ENCODE measurements around the gene TPMT.

Gene TPMT

GRCh38 chr6:18107061-18107460 lies 47.8 kb downstream of the TPMT start:
- no peak for DNase-seq

- no peak for DNase-seq
Measured at GRCh38 chr6:18102783-18103509, 51.9 kb downstream of the TPMT start.

DNA sequence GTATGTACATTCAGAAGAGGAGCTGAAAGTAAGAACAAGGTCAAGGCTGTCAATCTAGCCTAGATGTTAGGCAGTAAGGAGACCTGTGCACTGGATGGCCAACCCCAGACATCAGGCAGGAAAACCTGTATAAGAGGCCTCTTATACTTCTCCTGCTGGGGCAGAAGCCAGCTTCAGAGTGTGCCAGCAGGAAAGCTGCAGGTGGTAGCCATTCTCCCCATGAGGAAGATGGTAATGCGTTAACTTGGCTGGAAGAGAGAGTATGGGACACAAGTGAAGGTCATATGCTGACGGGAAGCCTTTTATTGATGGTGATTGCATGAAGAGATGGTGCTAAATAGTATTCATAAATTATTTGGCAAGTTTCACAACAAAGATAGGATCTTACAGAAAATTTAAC lies 53.0 kb downstream of the TPMT start:
- no peak for DNase-seq

DNA sequence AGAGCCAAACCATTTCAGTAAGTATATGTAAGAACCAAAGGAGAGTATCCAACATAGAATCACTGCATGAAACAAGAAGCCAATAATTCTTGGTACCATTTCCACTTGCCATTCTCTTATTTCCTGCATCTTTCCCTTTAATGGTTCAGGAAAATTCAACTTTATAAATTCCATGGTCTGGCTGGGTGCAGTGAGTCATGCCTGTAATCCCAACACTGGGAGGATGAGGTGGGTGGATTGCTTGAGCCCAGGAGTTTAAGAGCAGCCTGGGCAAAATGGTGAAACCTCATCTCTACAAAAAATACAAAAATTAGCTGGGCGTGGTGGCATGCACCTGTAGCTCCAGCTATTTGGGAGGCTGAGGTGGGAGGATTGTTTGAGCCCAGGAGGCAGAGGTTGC lies 53.6 kb downstream of the TPMT start:
- DNase-seq = no peak

DNA sequence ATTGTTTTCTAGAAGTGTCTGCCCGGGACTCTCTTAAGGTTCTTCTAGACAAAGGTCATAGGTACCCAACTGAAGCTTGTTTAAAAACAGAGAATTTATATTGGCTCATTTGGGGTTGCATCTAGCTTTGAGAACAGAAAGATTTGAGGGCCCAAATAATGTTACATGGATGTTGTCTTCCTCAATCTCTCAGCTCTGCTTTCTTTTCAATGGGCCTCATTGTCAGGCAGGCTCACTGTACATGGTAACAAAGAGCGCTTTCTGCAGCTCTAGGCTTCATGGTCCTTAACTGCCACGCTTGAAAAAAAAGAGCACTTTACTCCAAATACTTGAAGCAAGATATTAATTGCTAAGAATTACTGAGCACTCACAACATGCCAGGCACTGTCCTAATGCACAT lies 54.6 kb downstream of the TPMT start:
- no peak for DNase-seq

DNA sequence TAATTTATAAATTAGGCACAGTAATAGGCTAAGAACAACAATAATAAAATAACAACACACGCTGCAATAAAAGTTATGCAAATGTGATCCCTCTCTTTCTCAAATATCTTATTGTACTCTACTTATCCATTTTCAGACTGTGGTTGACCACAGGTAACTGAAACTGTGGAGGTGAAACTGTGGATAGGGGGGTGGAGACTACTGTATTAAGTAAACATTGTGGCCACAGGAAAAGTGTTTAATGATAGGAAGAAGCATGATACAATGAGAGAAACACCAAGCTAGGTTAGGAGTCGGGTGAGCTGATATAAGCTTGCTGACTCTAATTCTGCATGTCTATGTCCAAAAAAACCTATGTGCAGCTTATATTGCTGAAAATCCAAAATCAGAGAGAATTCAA lies 55.4 kb downstream of the TPMT start:
- no peak for DNase-seq

DNA sequence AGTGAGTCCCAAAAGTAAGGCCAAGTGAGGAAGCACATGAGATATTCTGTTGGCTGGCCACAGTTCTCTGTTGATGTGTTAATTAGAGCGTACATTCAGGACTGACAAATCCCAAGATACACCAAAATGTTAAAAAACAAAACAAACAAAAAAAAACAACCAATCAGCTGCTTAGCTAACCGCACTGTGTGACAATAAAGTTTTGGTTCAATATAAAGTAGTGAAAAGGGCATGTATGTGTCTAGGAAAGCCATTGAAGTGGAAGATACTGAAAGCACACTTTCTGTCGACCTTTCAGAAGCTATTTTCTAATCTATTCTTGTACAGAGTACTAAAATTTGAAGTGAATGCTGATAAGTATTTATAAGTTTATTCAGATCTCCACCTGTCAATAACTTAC lies 58.5 kb downstream of the TPMT start:
- no peak for DNase-seq

DNA sequence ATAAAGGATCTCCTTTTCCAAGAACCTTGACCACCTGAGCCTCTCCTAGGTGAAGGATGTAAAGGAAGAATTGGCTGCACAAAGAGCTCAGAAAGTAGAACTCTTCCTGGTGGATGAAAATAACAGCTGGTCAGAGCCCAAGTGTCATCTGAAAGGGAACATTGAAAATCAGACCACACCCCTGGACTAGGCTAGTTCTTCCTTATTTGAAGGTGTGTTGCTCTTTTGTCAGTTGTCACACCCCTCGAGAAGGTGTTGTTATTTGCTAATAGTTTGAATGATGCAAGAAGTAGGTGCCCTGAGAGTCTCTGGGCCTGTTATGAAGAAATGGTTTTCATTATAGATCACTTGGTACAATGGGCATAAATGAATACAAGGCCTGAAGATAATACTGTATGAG lies 63.5 kb downstream of the TPMT start:
- DNase-seq = no peak

DNA sequence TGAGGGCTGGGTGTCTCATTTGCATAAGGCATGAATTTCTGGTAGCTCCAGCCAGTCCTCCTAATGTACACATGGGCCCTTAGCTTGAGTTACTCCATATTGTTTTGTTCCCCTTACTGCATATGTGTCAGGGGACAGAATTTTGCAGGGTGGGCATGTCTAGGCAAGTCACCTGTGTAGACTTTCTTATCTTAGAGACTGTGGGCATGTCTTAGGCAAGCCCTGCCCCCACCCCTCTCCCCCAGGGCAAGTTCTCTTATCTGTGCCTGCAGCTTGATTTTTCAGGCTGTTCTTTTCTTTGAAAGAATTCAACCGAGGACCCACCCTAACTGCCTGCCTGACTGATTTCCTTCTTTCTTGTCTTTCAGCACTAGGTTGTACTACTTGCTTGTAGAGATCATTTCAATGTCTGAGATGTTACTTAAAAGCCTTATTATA lies 64.5 kb downstream of the TPMT start:
- DNase-seq = no peak

- no peak for DNase-seq
Measured at GRCh38 chr6:18088419-18089296, 66.2 kb downstream of the TPMT start.

DNA sequence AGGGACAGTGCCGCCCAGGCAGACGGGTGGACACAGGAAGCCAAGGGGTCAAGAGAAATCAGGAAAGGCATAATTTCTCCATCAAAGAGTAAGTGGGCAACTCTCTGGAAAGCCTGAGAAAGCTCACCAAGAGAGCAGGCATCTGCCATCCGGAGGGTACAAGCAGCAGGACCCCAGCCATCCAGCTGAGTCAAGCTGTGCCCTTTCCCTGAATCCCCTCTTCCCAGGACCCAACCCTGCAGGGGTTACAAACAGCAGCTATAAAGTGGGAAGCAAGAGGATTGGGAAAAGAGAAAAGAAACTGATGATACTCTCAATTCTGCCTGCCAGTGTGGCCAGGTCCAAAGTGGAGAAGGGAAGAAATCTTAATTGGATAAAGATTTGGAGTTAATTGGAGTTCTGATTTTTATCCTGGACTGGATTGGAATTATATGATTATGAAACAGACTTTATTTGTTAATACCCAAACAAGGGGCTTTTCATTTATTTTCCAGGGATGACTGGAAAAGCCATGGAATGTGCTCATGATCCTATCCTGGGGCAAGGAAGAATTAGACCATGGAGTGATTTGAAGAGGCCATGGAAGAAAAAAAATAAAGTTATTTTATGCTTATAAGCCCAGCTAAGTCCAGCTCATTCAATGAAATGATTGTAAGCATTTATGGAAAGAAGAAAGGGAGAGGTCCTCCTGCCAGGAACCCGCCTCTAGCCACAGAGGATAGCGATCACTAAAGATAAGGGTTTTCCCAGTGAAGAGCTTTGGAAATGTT lies 67.3 kb downstream of the TPMT start:
- DNase-seq = no peak

DNA sequence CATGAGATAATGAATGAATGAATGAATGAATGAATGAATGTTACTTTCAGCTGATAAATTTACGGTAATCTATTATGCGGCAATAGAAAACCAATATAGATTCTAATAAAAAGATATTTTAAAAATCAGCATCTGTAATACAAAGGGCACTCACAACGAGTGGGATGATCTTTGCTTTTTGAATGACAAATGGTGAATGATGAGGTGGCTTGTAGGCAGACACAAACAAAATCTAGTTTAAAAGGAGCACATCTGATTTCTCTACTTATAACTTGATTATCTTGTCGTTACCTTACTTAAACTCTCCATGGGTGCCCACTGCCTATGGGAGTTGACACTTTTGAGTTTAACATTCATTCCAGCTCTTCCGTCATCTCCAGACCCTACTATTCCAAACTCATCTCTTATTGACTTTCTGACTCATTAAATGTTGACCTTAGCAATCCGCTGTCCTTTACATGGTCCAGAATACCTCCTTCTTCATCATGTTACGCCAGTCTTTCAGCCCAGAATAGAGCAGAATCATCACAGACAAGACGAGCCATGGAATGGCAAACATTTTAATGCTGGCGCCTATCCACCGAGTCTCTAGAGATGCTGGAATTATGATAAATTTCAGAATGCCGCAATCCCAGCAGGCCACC lies 73.7 kb downstream of the TPMT start:
- no peak for DNase-seq

- no peak for DNase-seq
Measured at GRCh38 chr6:18080544-18080943, 74.3 kb downstream of the TPMT start.

DNA sequence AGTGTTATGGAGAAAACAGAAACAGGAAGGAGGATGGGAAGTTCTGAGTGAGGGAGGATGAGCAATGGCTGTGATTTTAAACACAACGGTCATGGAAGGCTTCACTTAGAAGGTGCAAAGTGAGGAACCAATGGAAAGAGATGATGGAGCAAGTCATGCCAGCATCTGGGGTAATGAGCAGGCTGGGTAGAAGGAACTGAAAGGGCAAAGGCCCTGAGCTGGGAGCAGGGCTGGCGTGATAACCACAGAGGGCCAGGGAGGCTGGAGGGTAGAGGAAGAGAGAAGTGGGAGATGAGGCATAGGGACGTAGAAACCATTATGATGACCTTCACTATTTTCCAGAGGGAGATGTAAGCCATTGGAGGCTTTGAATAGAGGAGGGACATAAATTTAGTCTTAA lies 76.0 kb downstream of the TPMT start:
- no peak for DNase-seq
